Ovary (tissue), 9 donors: Measurements from ENCODE around the gene ABCA13. TPM values are rescaled to one million over a fixed set of nuclear protein-coding genes. Genes with fewer than 3 reads are reported as not detected.
"Not testable (repeated sequence)": the region's sequence is repeated elsewhere in the genome, so short reads cannot be mapped to it uniquely, and the experiment has no call there.

Experiments used
- DNase-seq, 5 donors: peaks; one replicate each; pipeline ENCODE4 v3.0.0-alpha.2; 2019 to 2020
- H3K27ac ChIP-seq, 2 donors: fragments of 200-600 bp; one replicate each; pipeline versions ENCODE4 v1.5.1 to v1.8.0; 2019 to 2022
- H3K27me3 ChIP-seq: fragments of 200-600 bp; one replicate; pipeline ENCODE4 v1.8.0; 2022
- H3K36me3 ChIP-seq: fragments of 200-600 bp; sonication (generic); one replicate; pipeline ENCODE4 v1.5.1; 2019
- H3K4me1 ChIP-seq: one replicate; pipeline ENCODE4 v1.8.1; 2013; ENCODE audit warnings: mild to moderate bottlenecking, moderate library complexity; ENCODE audit not compliant: insufficient read depth
- H3K4me3 ChIP-seq: fragments of 200-600 bp; sonication (generic); one replicate; pipeline ENCODE4 v1.5.1; 2017
- H3K9me3 ChIP-seq, 2 donors: fragments of 200-600 bp in 1 of 2; sonication (generic) in 1 of 2; one replicate each; pipeline versions ENCODE4 v1.5.1 to v1.8.1; 2013 to 2019; ENCODE audit warnings: mild to moderate bottlenecking in 1 of 2, moderate library complexity in 1 of 2
- CTCF ChIP-seq, 3 donors: fragments of 450-650 bp in 2 of 3; fragments of 200-600 bp in 1 of 3; IDR thresholded peaks; one replicate each; pipeline versions ENCODE4 v1.5.1 to v1.8.0; 2016 to 2022; ENCODE audit warnings: antibody characterized with exemption in 3 of 3, mild to moderate bottlenecking in 1 of 3
- EP300 ChIP-seq: sonication (generic); formaldehyde crosslinking; IDR thresholded peaks from one replicate; pipeline ENCODE4 v1.6.1; 2017; ENCODE audit warnings: antibody characterized with exemption
- POLR2A ChIP-seq: fragments of 450-650 bp; IDR thresholded peaks from one replicate; pipeline ENCODE4 v1.6.1; 2017; ENCODE audit warnings: antibody characterized with exemption, mild to moderate bottlenecking, moderate library complexity
- WGBS, 3 donors: extraction: QIAGEN DNeasy Blood & Tissue Kit in 1 of 3; methylation state at CpG; one replicate each; pipeline versions ENCODE4 v1.1.5 to v1.1.7; 2013 to 2017; 5-methylcytosine and 5-hydroxymethylcytosine counted together
- intact Hi-C, 4 donors: fragments of 100-400 bp; cut with DNase I; formaldehyde crosslinking; loops; one replicate each; pipeline versions ENCODE4 v1.11.0 to v1.15.1; 2022 to 2023
- polyA plus RNA-seq, 2 donors: library from polyadenylated mRNA; stranded (reverse); fragments of 200-250 nt in 1 of 2; fragments of 350-450 nt in 1 of 2; fragmentation: Illumina TruSeq in 1 of 2; extraction: RNeasy Lipid Tissue Mini Kit (QIAGEN cat#74804) in 1 of 2; gene quantifications; one replicate each; pipeline ENCODE4 v1.2.3, GENCODE V29; 2013 to 2014
- total RNA-seq, 7 donors: library from RNA; depleted of rRNA in 2 of 7; stranded (reverse); fragments of >200 nt in 2 of 7; fragmentation: NEBNext Ultra II Directional in 3 of 7; extraction: Animal tissue kit (Norgen Biotek cat#: 25700) in 3 of 7; gene quantifications; one replicate each; pipeline versions ENCODE4 v1.1.0 to v1.2.4, GENCODE V29; 2016 to 2023
- donor health status: DM: no; HTN: no; CAD: no; lungs with moderate emphysema.
- donor health status: DM: no; HTN: no; CAD: no.
- donor health status: Bipolar disorder and iron deficiency.
- donor health status: DM: yes; HTN: yes; CAD: no.
- donor health status: DM: no; HTN: no; CAD: no.
- donor health status: DM: yes; HTN: yes; CAD: no.

The ABCA13 gene
- total and polyA plus RNA-seq, 9 donors: 0.02 to 4.1 (median 0.20) TPM

GRCh38 chr7:48147078-48147591 lies 24.1 kb upstream of the ABCA13 start:
- H3K27ac ChIP-seq: no peak overlapping the region
- intact Hi-C loops: no loop called here
- no peaks in the 10 kb centered on the region for H3K27me3 ChIP-seq
- no peaks in the 10 kb centered on the region for H3K9me3 ChIP-seq
- H3K36me3 ChIP-seq: no peaks in the 10 kb centered on the region
- no peak for DNase-seq
- no peaks in the 10 kb centered on the region for H3K4me1 ChIP-seq
- H3K4me3 ChIP-seq: no peak overlapping the region
- 57 to 70% (median 69%) methylated on average over 4 of the region's 4 CpGs for WGBS, 3 donors
- TF ChIP-seq CTCF (IDR thresholded peaks at IDR 0.05) (no peak), EP300 (no peak), POLR2A (no peak)

DNA sequence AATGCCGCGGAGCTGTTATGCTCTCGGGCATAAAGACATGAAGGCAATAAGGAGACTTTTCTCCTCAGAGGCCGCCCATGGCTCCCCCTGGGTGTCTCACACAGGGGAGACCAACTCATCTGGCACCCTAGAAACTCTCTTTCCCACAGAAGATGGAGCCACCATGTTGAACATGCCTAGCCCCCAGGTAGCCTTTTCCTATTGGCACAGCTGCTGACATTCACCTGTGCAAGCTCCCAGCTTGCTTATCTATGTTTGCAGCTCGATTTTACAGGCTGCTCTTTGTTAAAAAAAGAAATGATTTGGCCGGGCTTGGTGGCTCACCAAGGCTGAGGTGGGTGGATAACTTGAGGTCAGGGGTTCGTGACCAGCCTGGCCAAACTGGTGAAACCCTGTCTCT lies 23.6 kb upstream of the ABCA13 start:
- WGBS, 3 donors: 22 to 45% (median 24%) methylated on average over 7 of the region's 7 CpGs
- H3K36me3 ChIP-seq, H3K4me3 ChIP-seq, H3K27me3 ChIP-seq, H3K9me3 ChIP-seq, intact Hi-C loops, H3K27ac ChIP-seq, H3K4me1 ChIP-seq, DNase-seq: not testable (repeated sequence)

DNA sequence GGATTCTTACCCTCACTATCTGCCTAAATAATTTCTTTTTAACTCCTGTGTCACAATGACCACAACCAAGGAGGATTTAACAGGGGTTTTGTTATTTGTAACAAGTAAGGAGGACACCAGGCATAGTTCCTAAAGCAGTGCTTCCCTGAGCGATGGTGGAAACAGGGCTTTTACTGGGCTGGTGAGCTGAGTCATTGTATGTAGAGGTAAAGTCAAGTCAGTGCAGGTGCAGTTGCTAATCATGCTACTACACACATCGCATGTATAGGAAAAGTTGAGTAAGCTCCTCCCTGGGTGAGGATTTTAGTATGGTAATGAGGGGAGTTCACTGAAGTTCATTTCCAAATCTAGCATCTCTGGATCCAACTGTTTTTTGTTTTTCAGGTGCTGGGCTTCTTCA lies 22.9 kb upstream of the ABCA13 start:
- intact Hi-C loops: no loop called here
- H3K4me1 ChIP-seq: no peaks in the 10 kb centered on the region
- H3K4me3 ChIP-seq: no peak overlapping the region
- H3K9me3 ChIP-seq: no peaks in the 10 kb centered on the region
- H3K27ac ChIP-seq: no peak overlapping the region
- H3K36me3 ChIP-seq: no peaks in the 10 kb centered on the region
- H3K27me3 ChIP-seq: no peaks in the 10 kb centered on the region
- no peak for DNase-seq
- TF ChIP-seq EP300: no peak
- no peak for TF ChIP-seq POLR2A
- no peak for TF ChIP-seq CTCF (IDR thresholded peaks at IDR 0.05)
- WGBS, 3 donors: 90 to 95% (median 95%) methylated on average over 2 of the region's 2 CpGs

- no peak overlapping the region for H3K27ac ChIP-seq
- no peak for DNase-seq
- H3K4me1 ChIP-seq: no peaks in the 10 kb centered on the region
- intact Hi-C loops: no loop called here
- H3K36me3 ChIP-seq: no peaks in the 10 kb centered on the region
- no peaks in the 10 kb centered on the region for H3K9me3 ChIP-seq
- no peaks in the 10 kb centered on the region for H3K27me3 ChIP-seq
- no peak for TF ChIP-seq CTCF (IDR thresholded peaks at IDR 0.05)
- no peak for TF ChIP-seq POLR2A
- no peak for TF ChIP-seq EP300
- no peak overlapping the region for H3K4me3 ChIP-seq
These were observed 22.2 kb upstream of the ABCA13 start for GRCh38 chr7:48149058-48149457.

DNA sequence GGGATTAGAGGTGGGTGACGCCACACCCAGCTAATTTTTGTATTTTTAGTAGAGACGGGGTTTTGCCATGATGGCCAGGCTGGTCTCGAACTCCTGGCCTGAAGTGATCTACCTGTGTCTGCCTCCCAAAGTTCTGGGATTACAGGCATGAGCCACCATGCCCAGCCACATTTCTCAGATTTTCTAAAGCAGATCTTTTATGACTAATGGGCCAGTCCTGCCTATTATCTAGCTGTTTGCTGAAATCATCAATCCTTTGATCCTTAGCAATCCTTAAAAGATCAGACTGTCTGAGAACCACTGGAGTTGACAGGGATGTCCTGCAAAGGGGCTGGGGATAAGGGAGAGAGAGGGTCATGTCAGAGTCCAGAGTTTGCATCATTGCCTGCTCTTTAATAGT lies 21.2 kb upstream of the ABCA13 start:
- Histone ChIP-seq H3K9me3 (no peaks in the 10 kb centered on the region), H3K27ac (no peak overlapping the region), H3K4me3 (no peak overlapping the region), H3K36me3 (no peaks in the 10 kb centered on the region), H3K27me3 (no peaks in the 10 kb centered on the region), H3K4me1 (no peaks in the 10 kb centered on the region)
- 82 to 94% (median 91%) methylated on average over 3 of the region's 3 CpGs for WGBS, 3 donors
- no peak for TF ChIP-seq EP300
- TF ChIP-seq POLR2A: no peak
- TF ChIP-seq CTCF (IDR thresholded peaks at IDR 0.05): no peak
- no peak for DNase-seq
- intact Hi-C loops: no loop called here
